Activated gamma-delta T cell treated with Interleukin-2 at 50 U/mL for 16 hours (primary cell): ENCODE data around the gene SLC22A5.
"Not testable (repeated sequence)": the region's sequence is repeated elsewhere in the genome, so short reads cannot be mapped to it uniquely, and the experiment has no call there.

Experiments used
- DNase-seq: peaks from one replicate; pipeline ENCODE4 v3.0.0-alpha.2; 2020

The SLC22A5 gene

GRCh38 chr5:132389051-132389331, 19.5 kb downstream of the SLC22A5 start:
- DNase-seq, result no peak

- no peak for DNase-seq
These were observed 20.2 kb downstream of the SLC22A5 start for GRCh38 chr5:132389585-132390286.

- no peak for DNase-seq
These were observed 21.7 kb downstream of the SLC22A5 start for GRCh38 chr5:132391247-132391646.

DNA sequence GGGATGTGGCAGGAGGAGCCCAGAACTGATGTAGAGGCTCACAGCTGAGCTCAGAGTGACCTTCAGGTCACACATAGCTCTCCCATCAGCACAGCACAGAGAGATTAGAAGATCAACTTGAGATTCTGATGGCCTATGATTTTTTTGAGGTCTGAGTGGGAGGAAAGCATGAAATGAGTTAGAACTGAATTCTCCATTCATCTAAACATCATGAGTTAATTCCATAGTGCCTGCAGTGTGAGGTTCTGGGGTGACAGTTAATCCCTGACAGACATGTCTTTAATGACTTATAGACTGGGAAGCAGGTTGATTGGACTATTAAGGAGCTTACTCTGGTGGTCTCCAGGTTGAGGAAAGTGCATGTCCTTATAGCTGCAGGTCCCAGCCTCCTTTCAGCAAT, 22.4 kb downstream of the SLC22A5 start:
- DNase-seq, result no peak

- DNase-seq, result no peak
These were observed 22.9 kb downstream of the SLC22A5 start for GRCh38 chr5:132392411-132392810.

GRCh38 chr5:132392978-132393825, 23.7 kb downstream of the SLC22A5 start:
- DNase-seq, result no peak

GRCh38 chr5:132394667-132395259, 25.3 kb downstream of the SLC22A5 start:
- DNase-seq, result no peak

- DNase-seq, result no peak
These were observed 27.1 kb downstream of the SLC22A5 start for GRCh38 chr5:132396589-132397031.

DNA sequence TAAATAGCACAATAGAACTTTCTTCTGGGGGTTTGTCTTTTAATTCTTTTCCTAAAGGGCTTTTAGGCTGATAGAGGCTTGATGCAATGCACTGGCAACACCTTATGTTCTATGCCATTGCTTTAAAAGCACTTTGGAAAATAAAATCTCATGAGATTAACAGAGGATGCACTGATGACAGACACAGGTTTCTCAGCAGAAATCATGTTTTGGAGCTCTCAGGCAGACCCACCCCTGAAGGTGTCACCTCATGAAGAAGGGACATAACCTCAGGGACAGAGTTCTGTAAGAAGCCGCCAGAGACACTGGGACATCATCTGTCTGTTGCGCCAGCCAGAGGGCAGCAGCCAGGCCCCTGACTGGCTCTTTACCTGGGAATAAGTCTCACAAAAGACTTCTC, 27.7 kb downstream of the SLC22A5 start:
- no peak for DNase-seq

DNA sequence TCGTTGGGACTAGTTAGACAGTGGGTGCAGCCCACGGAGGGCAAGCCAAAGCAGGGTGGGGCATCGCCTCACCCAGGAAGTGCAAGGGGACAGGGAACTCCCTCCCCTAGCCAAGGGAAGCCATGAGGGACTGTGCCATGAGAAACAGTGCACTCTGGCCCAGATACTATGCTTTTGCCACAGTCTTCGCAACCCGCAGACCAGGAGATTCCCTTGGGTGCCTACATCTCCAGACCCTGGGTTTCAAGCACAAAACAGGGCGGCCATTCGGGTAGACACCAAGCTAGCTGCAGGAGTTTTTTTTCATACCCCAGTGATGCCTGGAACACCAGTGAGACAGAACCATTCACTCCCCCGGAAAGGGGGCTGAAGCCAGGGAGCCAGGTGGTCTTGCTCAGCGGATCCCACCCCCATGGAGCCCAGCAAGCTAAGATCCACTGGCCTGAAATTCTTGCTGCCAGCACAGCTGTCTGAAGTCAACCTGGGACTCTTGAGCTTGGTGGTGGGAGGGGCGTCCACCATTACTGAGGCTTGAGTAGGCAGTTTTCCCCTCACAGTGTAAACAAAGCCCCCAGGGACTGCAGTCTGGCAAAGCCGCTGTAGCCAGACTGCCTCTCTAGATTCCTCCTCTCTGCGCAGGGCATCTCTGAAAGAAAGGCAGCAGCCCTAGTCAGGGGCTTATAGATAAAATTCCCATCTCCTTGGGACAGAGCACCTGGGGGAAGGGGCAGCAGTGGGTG, 28.6 kb downstream of the SLC22A5 start:
- DNase-seq, result not testable (repeated sequence)

DNA sequence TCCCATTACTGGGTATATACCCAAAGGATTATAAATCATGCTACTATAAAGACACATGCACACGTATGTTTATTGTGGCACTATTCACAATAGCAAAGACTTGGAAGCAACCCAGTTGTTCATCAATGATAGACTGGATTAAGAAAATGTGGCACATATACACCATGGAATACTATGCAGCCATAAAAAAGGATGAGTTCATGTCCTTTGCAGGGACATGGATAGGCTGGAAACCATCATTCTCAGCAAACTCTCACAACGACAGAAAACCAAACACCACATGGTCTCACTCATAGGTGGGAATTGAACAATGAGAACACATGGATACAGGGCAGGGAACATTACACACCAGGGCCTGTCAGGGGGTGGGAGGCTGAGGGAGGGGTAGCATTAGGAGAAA, 34.5 kb downstream of the SLC22A5 start:
- not testable (repeated sequence) for DNase-seq

GRCh38 chr5:132405646-132406045, 36.1 kb downstream of the SLC22A5 start:
- no peak for DNase-seq

DNA sequence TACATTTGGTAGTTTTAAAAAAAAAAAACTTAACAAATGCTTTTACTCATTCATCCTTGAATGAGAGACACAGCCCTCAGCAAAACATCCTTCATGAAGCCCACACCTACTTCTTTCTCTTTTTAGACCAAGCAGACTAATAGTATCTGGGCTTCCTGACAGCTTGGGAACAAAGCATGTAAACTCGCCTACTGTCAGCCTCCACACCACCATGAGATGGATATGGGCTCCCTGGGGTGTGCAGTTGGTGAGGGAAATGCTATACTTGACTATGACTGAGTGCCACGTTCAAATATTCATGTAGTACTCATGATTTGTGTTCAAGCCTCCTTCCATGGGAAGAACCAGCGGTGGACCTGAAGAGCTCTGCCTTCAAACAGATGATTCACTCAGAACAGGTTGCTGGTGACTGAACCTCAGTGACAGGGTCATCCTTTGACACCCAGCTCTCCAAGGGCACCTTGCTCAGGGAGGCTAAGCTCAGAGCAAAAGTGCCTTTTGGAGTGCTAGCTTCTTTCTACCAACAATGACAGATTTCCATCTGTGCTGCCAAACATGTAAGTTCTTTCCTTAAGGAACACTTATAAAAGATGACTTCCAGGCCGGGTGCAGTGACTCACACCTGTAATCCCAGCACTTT, 36.8 kb downstream of the SLC22A5 start:
- no peak for DNase-seq

DNA sequence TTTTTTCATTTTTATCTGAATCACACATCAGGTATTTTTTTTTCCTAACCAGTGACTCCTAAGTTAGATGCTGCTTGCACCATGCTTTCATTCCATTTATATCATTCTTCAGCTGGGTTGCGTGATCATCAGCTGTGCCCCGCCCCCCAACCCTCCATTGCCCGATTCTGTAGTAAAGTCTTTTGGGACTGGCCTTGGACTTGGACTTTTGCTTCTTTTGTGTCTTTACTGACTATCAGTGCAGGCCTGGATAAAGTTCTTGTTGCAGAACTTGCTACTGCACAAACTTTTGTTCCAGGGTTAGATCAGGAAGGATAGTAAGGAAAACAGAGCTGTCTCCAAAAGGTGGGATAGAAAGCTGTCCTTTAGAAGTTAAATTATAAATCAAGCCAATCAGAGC, 38.5 kb downstream of the SLC22A5 start:
- DNase-seq, result no peak

GRCh38 chr5:132408456-132408855, 38.9 kb downstream of the SLC22A5 start:
- DNase-seq, result no peak

GRCh38 chr5:132408965-132409364, 39.5 kb downstream of the SLC22A5 start:
- no peak for DNase-seq

DNA sequence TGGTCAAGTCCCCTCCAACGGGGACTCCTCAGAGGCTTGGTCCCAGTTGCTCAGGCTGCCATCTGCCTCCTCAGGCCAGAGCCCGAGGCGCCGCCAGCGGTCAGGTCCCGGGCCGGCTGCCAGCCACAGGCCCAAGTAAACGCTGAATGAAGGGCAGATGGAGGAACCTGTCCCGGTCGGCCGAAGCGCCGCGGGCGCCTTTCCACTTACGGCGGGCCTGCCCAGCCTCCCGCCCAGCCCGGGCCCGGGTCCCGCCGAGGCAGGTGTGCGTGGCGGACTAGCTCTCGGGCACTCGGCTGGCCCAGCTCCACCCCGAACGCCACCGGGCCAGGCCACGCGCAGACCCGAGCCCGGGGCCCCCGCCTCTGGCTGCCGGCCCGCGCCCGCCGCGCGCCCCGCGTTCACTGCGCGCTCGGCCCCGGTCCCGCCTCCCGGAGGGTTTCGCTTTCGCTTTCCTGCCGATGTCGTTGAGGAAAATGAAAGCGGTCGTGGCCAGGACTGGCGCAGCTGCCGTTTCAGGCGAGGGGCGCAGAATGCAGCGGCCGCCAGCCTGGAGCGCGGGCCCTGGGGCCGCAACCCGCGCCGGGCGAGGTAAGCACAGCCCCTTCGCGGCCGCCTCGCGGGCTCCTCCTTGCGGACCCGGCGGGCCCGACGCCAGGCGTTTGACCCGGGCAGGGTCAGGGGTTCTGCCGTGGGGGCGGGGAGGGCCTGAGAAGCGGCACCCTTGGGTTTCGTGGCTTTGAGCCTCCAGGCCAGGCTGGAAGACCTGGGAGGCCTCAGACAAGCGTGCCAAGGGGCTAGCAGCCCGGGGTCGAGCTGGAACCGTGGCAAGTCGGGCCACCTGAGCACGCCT, 41.2 kb downstream of the SLC22A5 start:
- DNase-seq, result peak; percentile 72

DNA sequence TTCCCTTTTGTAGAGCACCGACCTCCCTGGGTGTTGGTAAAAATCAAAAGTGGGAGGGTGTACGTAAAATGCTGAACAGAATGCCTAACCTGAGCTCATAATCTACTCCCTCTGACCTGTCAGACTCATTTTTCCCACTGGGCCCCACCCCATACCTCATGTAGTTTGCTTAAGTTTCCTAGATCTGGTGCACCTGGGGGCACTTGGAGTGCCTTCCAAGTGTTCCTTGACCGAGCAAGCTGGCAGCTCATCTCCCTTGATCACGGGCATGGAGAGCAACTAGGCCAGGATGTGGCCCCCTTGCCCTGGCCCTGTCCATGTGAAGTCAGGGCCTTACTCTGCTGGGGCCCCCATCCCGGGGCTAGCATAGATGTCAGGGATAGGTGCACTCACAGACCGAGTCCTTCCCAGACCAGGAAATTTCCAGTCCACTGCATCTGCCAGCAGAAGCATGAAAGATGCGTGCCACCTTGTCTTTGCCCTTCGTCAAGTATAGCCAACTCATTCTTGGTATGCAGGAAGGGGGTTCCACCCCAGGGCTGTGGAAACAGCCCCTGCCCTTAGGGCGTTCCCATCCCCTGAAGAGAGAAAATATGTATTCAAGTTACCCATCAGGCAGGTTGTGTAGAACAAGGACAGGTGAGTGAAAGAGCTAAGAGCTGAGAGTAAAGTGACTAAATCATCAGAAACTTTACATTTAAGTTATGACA, 41.9 kb downstream of the SLC22A5 start:
- DNase-seq, result no peak

GRCh38 chr5:132413567-132413966, 44.1 kb downstream of the SLC22A5 start:
- DNase-seq, result no peak

DNA sequence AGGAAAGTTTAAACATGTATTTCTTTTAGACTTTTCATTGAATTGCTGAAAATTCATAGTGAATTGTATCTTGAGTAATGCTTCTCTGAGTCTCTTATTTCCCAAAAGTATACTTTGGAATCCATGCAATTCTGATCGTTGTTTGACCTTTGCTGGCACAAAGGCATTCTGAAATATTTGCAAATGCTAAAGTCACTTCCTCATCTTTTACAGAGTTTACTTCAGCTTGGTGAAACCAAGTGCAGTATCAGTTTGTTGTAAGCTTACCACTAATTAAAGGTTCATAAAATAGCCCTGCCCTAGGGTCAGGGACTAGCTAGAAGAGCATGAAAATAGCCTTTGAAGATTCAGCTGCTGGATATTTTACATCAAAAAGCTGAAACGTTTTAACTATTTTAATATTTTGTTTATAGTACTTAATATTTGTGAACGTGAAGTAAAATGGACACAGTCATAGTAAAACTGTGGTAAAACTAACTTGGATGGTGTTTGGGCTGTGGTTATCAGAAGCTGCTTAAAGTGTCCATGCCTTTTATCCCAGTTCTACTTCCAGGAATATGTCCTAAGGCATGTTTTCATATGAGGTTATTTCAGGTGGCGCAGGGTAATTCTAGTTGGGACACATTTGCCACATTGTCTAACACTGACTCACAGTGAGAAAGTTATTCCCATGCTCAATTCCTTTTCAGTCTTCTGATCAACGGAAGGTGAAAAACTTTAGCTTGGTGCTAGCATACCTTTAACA, 45.3 kb downstream of the SLC22A5 start:
- DNase-seq, result no peak
